Stimulated activated CD4-positive, alpha-beta T cell treated with anti-CD3 and anti-CD28 coated beads, Interleukin-12 subunit alpha, Interleukin-12 subunit beta, amount 100 ng/mL, for 24 hours (primary cell): Measurements from ENCODE around the gene ZDHHC21.

Experiments
- DNase-seq, 2 experiments: peaks; one replicate each; pipeline ENCODE4 v3.0.0-alpha.2; 2020; ENCODE audit warnings: low read depth in 2 of 2

Gene ZDHHC21, protein sequence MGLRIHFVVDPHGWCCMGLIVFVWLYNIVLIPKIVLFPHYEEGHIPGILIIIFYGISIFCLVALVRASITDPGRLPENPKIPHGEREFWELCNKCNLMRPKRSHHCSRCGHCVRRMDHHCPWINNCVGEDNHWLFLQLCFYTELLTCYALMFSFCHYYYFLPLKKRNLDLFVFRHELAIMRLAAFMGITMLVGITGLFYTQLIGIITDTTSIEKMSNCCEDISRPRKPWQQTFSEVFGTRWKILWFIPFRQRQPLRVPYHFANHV

DNA sequence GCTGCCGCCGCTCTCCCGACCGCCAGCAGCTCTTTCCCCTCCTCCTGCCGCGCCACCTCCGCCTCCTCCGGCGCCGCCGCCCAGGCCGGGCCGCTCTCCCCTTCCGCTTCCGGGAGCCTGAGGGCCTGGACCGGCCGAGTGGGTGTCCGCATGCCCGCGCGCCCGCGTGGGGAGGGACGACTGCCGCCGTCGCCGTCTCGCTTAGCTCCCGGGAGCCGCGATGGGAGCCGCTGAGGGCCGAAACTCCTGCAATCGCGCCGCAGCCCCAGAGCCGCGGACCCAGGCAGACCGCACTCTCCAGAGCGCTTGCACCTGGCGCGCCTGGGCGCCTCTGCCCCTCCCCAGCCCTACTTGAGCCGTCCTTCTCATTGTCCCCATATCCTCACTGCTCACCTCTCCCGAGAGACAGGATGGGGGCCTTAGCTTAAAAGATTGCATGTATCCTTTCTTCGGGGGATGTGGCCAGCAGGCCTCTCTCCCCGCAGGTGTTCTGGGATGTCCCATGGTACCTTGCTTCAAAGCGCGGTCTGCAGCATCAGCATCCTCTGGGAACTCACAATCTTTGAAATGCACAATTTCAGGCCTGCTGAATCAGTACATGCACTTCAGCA lies at the start of gene ZDHHC21:
Gene ZDHHC21 (minus strand): TSS at position 182 of the 611 bp plus-strand sequence. CDS start 19,092 bp downstream, outside the sequence.
- peak; percentile 30 to 49 for DNase-seq

DNA sequence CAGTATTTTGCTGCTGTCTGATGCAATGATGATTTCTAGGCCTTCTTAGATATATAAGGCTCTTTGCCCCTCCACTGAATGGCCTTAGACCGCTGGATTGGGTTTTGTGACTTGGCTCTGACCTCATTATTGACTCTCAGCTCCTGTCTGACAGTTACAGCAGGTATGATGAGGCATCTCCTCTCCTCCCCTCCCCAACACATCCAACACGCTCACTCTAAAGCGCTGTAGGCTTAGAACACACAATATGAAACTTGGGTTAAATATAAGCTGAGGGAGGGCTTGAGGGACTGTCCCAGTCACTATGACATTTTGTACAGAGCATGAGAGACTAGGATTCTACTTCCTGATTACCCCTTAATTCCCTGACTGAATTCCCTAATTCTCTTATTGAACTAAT lies 48.1 kb upstream of the ZDHHC21 start:
- no peak for DNase-seq

- DNase-seq = no peak
These were observed 39.9 kb upstream of the ZDHHC21 start for GRCh38 chr9:14733133-14733532.

DNA sequence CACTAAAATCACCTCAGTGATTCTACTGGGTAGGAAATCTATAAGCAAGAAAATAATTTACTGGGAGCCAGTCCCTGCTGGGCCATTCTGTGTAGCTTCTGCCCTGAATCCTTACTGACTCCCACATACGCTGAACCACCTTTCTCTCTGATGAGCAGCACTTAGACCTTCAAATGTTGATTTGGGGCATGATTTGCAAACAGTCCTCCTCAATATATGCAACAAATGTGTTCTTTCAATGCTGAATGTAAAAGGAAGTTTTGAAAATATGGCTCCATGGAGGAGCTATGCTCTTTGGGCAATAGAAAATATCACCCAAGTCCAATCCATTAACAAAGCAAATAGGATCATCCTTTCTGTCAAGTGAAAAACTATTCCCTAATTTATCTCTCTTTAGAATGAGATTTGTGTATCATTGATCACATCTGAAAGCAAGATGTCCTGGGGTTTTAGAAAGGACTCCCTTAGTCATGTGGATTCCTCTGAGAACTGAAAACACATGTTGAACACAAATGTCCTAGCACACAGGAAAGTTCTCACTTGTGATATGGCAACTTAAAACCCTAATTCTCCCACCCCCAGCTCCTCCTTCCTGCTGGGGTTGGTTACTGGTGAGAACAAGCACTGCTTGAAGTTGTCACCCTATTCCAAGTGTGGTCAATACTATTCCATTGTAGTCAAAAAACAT lies 38.2 kb upstream of the ZDHHC21 start:
- DNase-seq = no peak

GRCh38 chr9:14730461-14730898 lies 37.2 kb upstream of the ZDHHC21 start:
- no peak for DNase-seq

DNA sequence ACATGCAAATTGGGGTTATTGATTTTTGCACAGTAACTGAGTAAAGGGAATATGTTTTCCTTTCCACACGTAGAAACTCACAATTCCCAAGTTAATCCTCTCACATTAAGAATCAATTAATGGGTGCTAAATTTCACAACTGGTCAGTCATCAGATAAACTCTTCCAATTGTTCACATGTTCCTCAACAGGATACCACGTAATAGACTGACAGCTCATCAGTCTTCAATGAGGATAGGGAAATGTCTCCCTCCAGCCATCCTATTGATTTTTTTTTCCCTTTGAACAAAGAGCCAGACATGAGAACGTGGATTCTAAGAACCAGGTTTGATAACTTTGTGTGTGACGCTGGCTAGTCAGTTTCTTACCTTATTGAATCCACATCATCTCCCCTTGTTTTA lies 30.1 kb upstream of the ZDHHC21 start:
- DNase-seq = no peak

GRCh38 chr9:14722391-14723035 lies 29.3 kb upstream of the ZDHHC21 start, which contains the start of gene CER1:
TSS of gene CER1 (minus strand) at chr9:14722733. CDS start at chr9:14722672, 61 bp downstream.
- DNase-seq = no peak

DNA sequence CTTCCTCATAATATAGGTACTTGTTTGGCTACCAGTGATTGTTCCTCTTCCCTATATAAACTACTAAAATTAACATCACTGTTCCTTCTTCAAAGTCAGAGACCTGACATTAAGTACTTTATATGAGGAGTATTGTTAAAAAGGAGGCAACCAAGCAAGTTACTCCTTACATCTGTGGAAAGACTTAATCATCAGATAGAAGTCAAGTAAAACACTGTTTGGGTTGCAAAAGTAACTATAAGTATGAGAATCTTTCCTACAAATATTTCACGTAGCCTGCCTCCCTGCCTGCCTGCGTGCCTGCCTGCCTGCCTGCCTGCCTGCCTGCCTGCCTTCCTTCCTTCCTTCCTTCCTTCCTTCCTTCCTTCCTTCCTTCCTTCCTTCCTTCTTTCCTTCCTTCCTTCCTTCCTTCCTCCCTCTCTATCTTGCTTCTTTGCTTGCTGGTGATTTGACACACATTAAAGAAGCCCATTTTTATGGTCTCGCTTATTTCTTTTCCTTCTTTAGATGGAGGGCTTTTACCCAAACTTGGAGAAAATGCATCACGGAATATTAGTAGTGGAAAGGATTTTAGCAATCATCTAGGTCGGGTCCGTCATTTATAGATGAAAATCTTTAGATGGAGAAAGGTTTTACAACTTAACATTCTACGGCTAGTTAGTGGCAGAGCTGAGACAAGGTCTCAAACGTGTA lies 26.1 kb upstream of the ZDHHC21 start:
- no peak for DNase-seq

DNA sequence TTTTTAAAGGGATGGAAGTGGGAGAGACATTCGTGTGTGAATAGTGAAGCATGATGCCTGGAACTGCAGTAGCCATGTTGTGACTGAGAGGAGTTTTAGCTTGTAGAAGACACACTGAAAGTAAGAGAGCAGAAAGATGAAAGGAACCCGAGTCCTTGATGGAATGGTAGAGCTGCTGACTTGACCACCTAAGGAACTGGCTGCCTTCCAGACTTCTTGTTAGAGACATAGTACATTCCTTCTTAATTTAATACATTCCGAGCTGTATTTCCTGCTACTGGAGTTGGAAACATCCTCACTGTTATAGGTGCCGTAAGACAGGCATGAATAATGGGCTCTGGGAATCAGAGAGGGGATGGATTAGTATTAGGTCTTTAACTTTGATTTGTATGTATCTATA lies 21.9 kb upstream of the ZDHHC21 start:
- no peak for DNase-seq

- DNase-seq = no peak
These were observed 20.0 kb upstream of the ZDHHC21 start for GRCh38 chr9:14713187-14713767.

GRCh38 chr9:14710804-14711203 lies 17.6 kb upstream of the ZDHHC21 start:
- no peak for DNase-seq

- no peak for DNase-seq
These were observed 13.4 kb upstream of the ZDHHC21 start for GRCh38 chr9:14706530-14707140.

DNA sequence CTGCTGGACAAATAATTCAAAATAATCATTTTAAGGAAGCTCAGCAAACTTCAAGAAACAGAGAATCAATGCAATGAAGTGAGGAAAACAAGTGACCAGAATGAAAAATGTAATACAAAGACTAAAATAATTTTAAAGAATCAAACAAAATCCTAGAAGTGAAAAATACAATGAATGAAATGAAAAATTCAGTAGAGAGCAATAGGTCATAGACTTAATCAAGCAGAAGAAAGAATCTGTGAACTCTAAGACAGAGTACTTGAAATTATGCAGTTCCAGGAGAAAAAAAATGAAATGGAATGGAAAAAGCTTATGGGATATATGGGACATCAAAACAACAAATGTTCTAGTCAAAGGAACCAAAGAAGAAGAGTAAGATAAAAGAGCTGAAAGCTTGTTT lies 11.8 kb upstream of the ZDHHC21 start:
- no peak for DNase-seq

GRCh38 chr9:14704281-14704680 lies 11.0 kb upstream of the ZDHHC21 start:
- no peak for DNase-seq

DNA sequence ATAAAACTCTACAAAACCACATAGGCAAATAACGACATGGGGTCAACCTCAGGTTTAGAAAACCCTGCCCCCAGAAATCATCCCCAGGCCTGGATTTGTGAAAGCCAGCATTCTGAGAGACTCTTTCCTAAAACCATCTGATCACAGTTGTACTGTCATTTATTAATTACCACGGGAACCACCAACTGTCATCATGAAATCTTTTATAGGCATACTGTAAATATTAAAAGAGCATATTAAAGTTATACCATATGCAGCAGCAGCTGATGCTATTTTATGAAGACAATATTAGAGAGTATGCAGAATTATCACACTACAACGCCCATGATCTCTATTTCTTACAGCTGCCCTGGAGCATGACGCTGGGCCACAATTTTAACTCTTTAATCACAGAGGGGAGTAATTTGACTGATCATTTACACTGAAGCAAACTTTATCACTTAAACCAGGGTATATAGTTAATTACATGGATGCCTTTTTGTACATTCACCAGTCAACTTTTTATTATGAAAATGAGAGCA lies 9.0 kb upstream of the ZDHHC21 start:
- no peak for DNase-seq

DNA sequence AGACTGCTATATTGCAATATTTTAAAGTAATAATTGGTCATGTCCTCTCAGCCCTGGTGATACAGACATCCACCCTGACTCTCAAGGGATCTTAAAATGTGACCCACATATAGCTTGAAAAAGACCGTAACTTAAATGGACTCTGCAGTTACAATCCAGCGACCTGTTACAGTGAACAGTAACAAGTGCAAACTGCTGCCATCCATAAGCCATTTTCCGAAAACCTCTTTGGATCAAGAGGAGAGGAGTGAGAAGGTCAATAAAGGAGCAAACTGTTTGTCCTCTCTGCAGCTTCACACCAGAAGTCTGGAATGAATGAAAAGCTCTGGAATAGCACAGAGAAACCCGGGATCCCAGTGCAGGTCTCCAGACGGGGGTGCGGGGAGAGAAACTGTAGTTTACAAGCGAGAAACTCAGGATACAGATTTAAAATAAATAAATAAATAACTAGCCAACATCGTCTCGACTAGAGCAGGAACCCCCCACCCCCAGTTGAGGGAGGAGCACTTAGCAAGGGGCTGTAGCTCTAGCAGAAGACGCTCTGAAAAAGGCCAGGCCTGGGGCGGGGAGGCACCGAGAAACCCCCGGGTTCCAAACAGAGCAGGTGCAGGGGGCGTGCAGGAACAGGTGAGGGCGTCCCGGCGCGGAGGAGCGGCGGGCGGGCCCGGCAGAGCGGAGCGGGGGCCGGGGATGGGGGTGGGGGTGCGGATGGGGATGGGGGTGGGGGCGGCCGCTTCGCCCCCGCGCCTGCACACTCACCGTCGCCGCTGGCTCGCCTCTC lies 572 bp downstream of the ZDHHC21 start:
- peak in 1 of 2 experiments; percentile 3 for DNase-seq

DNA sequence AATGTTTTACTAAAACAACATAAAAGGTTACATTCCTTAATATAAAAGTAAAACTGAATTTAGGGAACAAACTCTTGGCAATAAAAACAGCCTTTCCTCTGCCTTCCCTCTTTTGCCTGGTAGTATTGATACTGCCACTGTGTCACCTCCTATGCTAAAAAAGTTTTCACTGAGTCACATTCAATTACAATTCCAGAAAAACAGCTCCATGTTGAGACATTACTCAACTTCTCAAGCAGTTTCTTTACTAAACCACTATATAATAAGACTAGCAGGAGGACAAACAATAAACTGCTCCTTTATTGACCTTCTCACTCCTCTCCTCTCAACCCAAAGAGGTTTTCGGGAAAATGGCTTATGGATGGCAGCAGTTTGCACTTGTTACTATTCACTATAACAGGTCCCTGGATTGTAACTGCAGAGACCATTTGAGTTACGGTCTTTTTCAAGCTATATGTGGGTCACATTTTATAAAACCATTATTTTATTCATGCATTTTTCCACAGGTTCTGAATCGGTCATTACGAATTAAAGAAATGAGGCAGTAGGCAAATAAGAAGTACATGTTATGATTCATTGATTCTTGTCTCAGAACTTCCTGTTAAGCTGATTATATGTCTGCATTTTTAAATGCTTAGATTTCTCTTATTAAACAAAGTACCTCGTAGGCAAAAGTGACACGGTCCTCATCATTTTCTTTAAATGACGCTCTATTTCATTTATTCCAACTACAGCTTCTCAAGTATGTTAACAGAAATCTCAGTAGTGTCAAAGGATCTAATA lies 2.1 kb downstream of the ZDHHC21 start:
- DNase-seq = no peak

DNA sequence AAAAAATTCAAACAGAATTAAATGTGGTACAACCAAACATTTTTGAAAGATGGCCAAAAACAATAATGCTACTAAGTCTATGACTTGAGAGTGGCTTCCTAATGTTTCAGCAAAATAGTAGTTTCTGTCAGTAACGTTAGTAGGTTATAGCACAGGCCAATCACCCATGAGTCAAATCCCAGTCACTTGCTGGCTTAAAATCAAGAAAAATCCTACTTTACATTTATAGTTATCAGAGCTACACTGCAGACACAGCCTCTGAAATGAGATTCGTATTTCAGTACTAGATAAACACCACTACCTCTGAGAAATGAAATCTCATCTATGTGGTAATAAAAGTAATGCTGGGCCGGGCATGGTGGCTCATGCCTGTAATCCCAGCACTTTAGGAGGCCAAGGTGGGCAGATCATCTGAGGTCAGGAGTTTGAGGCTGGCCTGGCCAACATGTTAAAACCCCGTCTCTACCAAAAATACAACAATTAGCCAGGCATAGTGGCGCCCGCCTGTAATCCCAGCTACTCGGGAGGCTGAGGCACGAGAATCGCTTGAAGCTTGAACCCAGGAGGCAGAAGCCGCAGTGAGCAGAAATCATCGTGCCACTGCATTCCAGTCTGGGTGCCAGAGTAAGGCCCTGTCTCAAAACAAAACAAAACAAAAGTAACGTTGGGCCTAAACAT lies 6.1 kb downstream of the ZDHHC21 start:
- DNase-seq = no peak

DNA sequence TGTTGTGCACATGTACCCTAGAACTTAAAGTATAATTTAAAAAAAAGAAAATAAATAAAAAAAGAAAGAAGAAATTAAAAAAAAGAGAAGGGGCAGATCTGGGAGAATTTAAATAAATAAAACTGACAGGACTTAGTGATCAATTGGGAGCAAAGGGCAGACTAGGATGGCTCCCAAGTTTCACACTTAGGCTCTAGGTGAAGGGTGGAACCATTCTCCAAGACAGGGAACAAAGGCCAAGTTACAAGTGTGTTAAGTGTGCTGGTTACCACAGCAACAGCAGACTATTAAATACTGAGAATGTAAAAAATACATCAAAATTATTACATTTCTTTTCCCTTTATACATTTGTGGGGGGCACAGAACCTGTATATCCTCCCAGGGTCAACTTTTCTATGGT lies 7.1 kb downstream of the ZDHHC21 start:
- DNase-seq = no peak
